Mesendoderm (in vitro differentiated cells): Measurements from ENCODE around the gene IPPK.
"Not testable (repeated sequence)": the region's sequence is repeated elsewhere in the genome, so short reads cannot be mapped to it uniquely, and the experiment has no call there.

ENCODE experiments used
- DNase-seq: peaks from one replicate; pipeline ENCODE4 v3.0.0; 2013
- H2AK5ac ChIP-seq: 2 replicates; pipeline ENCODE4 v1.6.1; 2013; ENCODE audit warnings: low read length, inconsistent platforms
- H2BK120ac ChIP-seq: 2 replicates; pipeline ENCODE4 v1.6.1; 2013; ENCODE audit warnings: low read depth, mild to moderate bottlenecking, low read length, moderate library complexity, mixed read lengths
- H2BK15ac ChIP-seq: replicated peaks from 2 replicates; pipeline ENCODE4 v1.6.1; 2013; ENCODE audit warnings: low read depth, mild to moderate bottlenecking, moderate library complexity
- H2BK5ac ChIP-seq: 2 replicates; pipeline ENCODE4 v1.6.1; 2013; ENCODE audit warnings: low read length, inconsistent platforms
- H3K18ac ChIP-seq: 2 replicates; pipeline ENCODE4 v1.6.1; 2013; ENCODE audit warnings: mild to moderate bottlenecking, low read length, mixed read lengths
- H3K23ac ChIP-seq: one replicate; pipeline ENCODE4 v1.6.1; 2013; ENCODE audit warnings: low read length
- H3K27ac ChIP-seq: 2 replicates; pipeline ENCODE4 v1.5.1; 2013; ENCODE audit warnings: low read depth, mild to moderate bottlenecking, inconsistent platforms, low read length, moderate library complexity
- H3K27me3 ChIP-seq: 2 replicates; pipeline ENCODE4 v1.6.1; 2013; ENCODE audit warnings: low read length, control low read depth, mild to moderate bottlenecking, inconsistent platforms; ENCODE audit not compliant: insufficient read depth, poor library complexity
- H3K36me3 ChIP-seq: 2 replicates; pipeline ENCODE4 v1.6.1; 2013; ENCODE audit warnings: low read length, inconsistent platforms; ENCODE audit not compliant: control insufficient read depth, insufficient read depth
- H3K4ac ChIP-seq: one replicate; pipeline ENCODE4 v1.6.1; 2013; ENCODE audit warnings: low read depth, mild to moderate bottlenecking, low read length, moderate library complexity
- H3K4me1 ChIP-seq: 2 replicates; pipeline ENCODE4 v1.6.1; 2013; ENCODE audit warnings: low read depth, low read length, inconsistent platforms; ENCODE audit not compliant: control insufficient read depth
- H3K4me2 ChIP-seq: 2 replicates; pipeline ENCODE4 v1.6.1; 2013; ENCODE audit warnings: low read length
- H3K4me3 ChIP-seq: 2 replicates; pipeline ENCODE4 v1.5.1; 2013; ENCODE audit warnings: mild to moderate bottlenecking, low read length
- H3K56ac ChIP-seq: one replicate; pipeline ENCODE4 v1.6.1; 2013; ENCODE audit warnings: low read length
- H3K79me1 ChIP-seq: 2 replicates; pipeline ENCODE4 v1.6.1; 2013; ENCODE audit warnings: low read length, inconsistent platforms
- H3K79me2 ChIP-seq: 2 replicates; pipeline ENCODE4 v1.6.1; 2013; ENCODE audit warnings: mild to moderate bottlenecking, low read length; ENCODE audit not compliant: control insufficient read depth, insufficient read depth
- H3K9ac ChIP-seq: 2 replicates; pipeline ENCODE4 v1.6.1; 2013; ENCODE audit warnings: low read length, inconsistent platforms
- H4K5ac ChIP-seq: one replicate; pipeline ENCODE4 v1.6.1; 2013; ENCODE audit warnings: low read length
- H4K8ac ChIP-seq: one replicate; pipeline ENCODE4 v1.6.1; 2013; ENCODE audit warnings: low read depth, mild to moderate bottlenecking, control low read depth, low read length, moderate library complexity
- WGBS: extraction: QIAGEN DNeasy Blood & Tissue Kit; methylation state at CpG from one replicate; pipeline ENCODE4 v1.1.7; 2013; ENCODE audit warnings: low lambda C conversion rate, missing lambda C conversion rate; ENCODE audit not compliant: insufficient coverage; ENCODE audit errors: extremely low coverage; 5-methylcytosine and 5-hydroxymethylcytosine counted together

IPPK gene

GRCh38 chr9:92623936-92624335 is 46.0 kb downstream of the IPPK start:
- not testable (repeated sequence) for H3K56ac ChIP-seq, H3K36me3 ChIP-seq, H4K8ac ChIP-seq, H3K18ac ChIP-seq, H3K27ac ChIP-seq, H3K4ac ChIP-seq, H3K27me3 ChIP-seq, DNase-seq, H2BK120ac ChIP-seq, H2AK5ac ChIP-seq, H3K79me1 ChIP-seq, H3K4me2 ChIP-seq, H3K4me1 ChIP-seq, H3K9ac ChIP-seq, H3K4me3 ChIP-seq, H4K5ac ChIP-seq, H2BK15ac ChIP-seq, H3K23ac ChIP-seq, H3K79me2 ChIP-seq, H2BK5ac ChIP-seq
- WGBS = no CpG with 5 or more reads among the region's 3 CpGs

GRCh38 chr9:92620845-92621244 is 49.1 kb downstream of the IPPK start:
- no peaks in the 10 kb centered on the region for H3K27me3 ChIP-seq
- no peak overlapping the region for H2BK15ac ChIP-seq
- H3K18ac ChIP-seq = no peak overlapping the region
- H4K8ac ChIP-seq = no peak overlapping the region
- no peak overlapping the region for H3K27ac ChIP-seq
- no peak overlapping the region for H2AK5ac ChIP-seq
- no peaks in the 10 kb centered on the region for H3K79me2 ChIP-seq
- H3K36me3 ChIP-seq = peaks cover 3% of the 10 kb centered on the region
- H4K5ac ChIP-seq = no peak overlapping the region
- no peak overlapping the region for H3K23ac ChIP-seq
- no peaks in the 10 kb centered on the region for H3K4me1 ChIP-seq
- H3K9ac ChIP-seq = no peak overlapping the region
- WGBS = no CpG with 5 or more reads among the region's 5 CpGs
- H2BK120ac ChIP-seq = no peak overlapping the region
- no peak overlapping the region for H3K4me3 ChIP-seq
- no peak overlapping the region for H3K4ac ChIP-seq
- no peak for DNase-seq
- H3K56ac ChIP-seq = no peak overlapping the region
- H2BK5ac ChIP-seq = no peak overlapping the region
- no peak overlapping the region for H3K4me2 ChIP-seq
- no peaks in the 10 kb centered on the region for H3K79me1 ChIP-seq

DNA sequence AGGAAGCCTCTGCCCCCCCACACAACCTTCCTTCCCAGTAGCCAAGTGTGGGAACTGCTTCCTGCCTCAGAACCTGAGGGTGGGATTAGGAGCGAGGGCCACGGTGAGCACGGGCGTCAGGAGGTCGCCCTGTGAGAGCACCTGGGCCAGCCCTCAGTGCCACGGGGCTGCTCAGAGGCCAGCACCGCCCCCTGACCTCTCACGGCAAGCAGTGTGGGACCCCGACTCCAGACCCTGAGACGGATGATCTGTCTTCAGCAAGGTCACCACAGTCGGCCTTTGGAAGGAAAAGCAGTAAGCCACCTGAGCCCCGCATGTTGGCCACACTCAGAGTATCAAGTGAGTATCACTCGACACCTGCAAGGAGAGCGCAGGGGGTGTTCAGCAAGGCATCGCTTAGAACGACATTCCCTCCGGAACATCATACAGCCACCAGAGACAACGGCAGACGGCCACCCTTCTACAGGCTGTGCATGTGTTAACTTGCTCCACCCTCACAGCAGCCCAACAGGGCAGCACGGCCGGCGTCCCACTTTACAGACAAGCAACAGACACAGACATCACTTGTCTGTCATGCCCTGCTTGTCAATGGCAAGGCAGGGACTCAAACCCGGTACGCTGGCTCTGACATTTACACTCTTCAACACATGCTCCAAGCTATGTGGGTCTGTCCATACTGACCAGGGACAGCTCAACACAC is 50.2 kb downstream of the IPPK start:
- Histone ChIP-seq H3K4ac (no peak overlapping the region), H4K8ac (no peak overlapping the region), H3K27ac (no peak overlapping the region), H3K56ac (no peak overlapping the region), H3K18ac (no peak overlapping the region), H2BK120ac (no peak overlapping the region), H3K27me3 (no peaks in the 10 kb centered on the region), H3K79me1 (no peaks in the 10 kb centered on the region), H3K79me2 (no peaks in the 10 kb centered on the region), H4K5ac (no peak overlapping the region), H3K4me1 (no peaks in the 10 kb centered on the region), H3K23ac (no peak overlapping the region), H3K36me3 (peaks cover 3% of the 10 kb centered on the region), H2BK5ac (no peak overlapping the region), H2BK15ac (no peak overlapping the region), H2AK5ac (no peak overlapping the region), H3K4me3 (no peak overlapping the region), H3K4me2 (no peak overlapping the region), H3K9ac (no peak overlapping the region)
- no peak for DNase-seq
- no CpG with 5 or more reads among the region's 24 CpGs for WGBS

DNA sequence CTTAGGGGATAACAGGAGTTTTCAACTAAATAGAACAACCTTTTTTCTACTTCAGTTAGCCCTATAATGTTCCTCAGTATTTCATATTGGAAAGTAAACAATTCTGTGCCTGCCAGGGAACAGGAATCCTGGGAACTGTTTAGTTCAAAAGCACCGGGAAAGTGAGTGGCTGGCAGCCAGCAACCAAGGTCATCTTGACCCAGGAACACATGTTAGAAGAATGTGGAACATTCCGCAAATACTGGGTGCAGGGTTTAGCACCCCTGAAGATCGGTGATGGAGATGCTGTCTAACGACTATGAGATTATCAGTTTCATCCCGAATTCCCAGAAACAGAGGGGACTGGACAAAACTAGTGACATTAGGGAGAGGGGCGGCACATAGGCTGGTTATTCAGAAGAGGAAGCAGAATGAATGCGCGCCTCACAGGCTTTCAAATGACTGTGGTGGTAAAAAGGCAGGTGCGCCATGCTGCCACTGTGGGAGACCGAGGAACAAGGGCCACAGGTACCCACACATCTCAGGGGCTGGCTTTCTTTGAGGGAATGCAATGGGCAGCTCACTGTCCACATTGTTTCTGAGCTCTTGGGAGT is 51.2 kb downstream of the IPPK start:
- Histone ChIP-seq H4K8ac (no peak overlapping the region), H3K4me3 (no peak overlapping the region), H2BK15ac (no peak overlapping the region), H3K4me2 (no peak overlapping the region), H3K27ac (no peak overlapping the region), H3K79me2 (no peaks in the 10 kb centered on the region), H3K79me1 (no peaks in the 10 kb centered on the region), H2BK5ac (no peak overlapping the region), H3K9ac (no peak overlapping the region), H3K27me3 (no peaks in the 10 kb centered on the region), H3K4me1 (no peaks in the 10 kb centered on the region), H3K36me3 (peaks cover 3% of the 10 kb centered on the region), H2AK5ac (no peak overlapping the region), H3K56ac (no peak overlapping the region), H3K4ac (no peak overlapping the region), H2BK120ac (no peak overlapping the region), H3K18ac (no peak overlapping the region), H3K23ac (no peak overlapping the region), H4K5ac (no peak overlapping the region)
- no peak for DNase-seq
- no CpG with 5 or more reads among the region's 10 CpGs for WGBS

GRCh38 chr9:92617951-92618510 is 51.9 kb downstream of the IPPK start:
- peaks cover 3% of the 10 kb centered on the region for H3K36me3 ChIP-seq
- no peak overlapping the region for H3K56ac ChIP-seq
- H3K4me3 ChIP-seq = no peak overlapping the region
- no peak for DNase-seq
- no peak overlapping the region for H3K18ac ChIP-seq
- H3K27ac ChIP-seq = no peak overlapping the region
- no peak overlapping the region for H3K4ac ChIP-seq
- no peaks in the 10 kb centered on the region for H3K79me2 ChIP-seq
- no peak overlapping the region for H3K4me2 ChIP-seq
- no peaks in the 10 kb centered on the region for H3K4me1 ChIP-seq
- no peaks in the 10 kb centered on the region for H3K27me3 ChIP-seq
- H2BK120ac ChIP-seq = no peak overlapping the region
- H3K23ac ChIP-seq = no peak overlapping the region
- no CpG with 5 or more reads among the region's 11 CpGs for WGBS
- H4K5ac ChIP-seq = no peak overlapping the region
- no peak overlapping the region for H2BK15ac ChIP-seq
- H2AK5ac ChIP-seq = no peak overlapping the region
- no peak overlapping the region for H4K8ac ChIP-seq
- H2BK5ac ChIP-seq = no peak overlapping the region
- no peaks in the 10 kb centered on the region for H3K79me1 ChIP-seq
- no peak overlapping the region for H3K9ac ChIP-seq
